Measurements from ENCODE around the gene MCHR1.
"Not testable (repeated sequence)": the region's sequence is repeated elsewhere in the genome, so short reads cannot be mapped to it uniquely, and the experiment has no call there.

Gene MCHR1

DNA sequence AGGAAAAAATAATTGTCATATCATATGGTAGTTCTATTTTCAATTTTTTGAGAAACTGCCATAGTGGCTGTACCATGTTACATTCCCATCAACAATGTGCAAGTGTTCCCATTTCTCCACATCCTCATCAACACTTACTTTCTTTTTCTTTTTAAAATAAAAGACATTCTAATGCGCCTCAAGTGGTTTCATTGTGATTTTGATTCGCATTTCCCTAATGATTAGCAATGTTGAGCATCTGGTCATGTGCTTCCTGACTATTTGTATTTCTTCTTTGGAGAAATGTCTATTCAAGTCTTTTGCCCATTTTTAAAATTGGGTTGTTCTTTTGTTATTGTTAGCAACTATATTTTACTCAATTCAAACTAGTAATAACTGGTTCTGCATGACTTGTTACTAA is 8.4 kb downstream of the MCHR1 start:
- DNase-seq (ENCODE audit: low read depth in 1 of 2, low spot score in 1 of 2): no peak

DNA sequence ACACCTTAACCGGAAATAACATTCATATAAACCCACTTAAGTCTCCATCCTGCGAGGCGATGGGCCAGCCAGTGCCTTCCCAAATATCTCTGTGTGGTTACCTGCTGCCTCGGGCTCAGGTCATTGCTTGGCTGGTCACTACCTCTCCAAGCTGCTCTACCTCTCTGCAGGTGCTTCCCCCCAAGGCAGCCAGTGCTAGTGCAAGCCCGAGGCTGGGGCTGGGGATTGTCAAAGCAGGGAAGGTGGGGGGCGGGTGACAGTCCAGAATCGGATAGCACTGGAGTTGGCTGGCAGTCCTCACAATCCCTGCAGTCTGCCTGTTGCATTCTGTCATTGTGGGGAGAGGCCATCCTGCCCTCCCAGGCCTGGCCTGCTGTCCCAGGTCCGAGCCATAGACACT is 11.1 kb downstream of the MCHR1 start:
- no peak for DNase-seq (ENCODE audit: low read depth in 1 of 2, low spot score in 1 of 2)

DNA sequence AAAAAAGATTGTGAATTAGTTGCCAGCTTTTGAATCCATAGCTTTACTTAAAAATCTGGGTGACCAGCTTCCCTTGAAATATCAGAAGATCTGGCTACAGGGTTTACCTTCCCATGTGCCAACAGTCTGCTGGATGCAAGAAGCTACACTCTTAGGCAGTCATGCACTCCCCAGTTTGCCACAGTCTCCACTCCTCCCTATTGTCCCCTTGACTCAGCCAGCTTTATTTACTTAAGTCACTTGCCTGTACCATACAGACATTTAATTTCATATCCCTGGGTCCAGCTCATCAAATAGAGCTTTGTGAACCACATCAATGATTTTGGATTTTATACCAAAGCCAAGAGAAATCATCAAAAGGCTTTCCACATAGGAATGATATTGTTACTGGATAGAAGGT is 12.2 kb downstream of the MCHR1 start:
- no peak for DNase-seq (ENCODE audit: low read depth in 1 of 2, low spot score in 1 of 2)

DNA sequence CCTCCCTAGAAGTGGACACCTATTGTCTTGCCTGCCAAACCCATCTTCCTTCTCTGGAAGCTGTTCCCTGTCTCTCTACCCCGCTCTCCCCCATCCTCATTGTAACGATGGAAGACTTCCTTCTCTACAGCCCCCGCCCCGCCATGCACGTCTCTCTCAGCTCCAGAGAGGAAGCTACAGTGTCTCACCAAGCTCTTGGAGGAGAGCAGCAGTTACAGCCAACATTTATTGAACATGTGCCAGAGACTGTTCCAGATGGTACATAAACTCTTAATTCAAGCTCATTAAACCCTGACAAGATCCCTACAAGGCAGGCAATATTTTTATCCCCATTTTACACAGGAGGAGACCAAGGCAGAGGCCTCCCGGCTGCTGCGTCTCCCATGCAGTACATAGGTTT is 15.1 kb downstream of the MCHR1 start:
- DNase-seq (ENCODE audit: low read depth in 1 of 2, low spot score in 1 of 2): no peak

DNA sequence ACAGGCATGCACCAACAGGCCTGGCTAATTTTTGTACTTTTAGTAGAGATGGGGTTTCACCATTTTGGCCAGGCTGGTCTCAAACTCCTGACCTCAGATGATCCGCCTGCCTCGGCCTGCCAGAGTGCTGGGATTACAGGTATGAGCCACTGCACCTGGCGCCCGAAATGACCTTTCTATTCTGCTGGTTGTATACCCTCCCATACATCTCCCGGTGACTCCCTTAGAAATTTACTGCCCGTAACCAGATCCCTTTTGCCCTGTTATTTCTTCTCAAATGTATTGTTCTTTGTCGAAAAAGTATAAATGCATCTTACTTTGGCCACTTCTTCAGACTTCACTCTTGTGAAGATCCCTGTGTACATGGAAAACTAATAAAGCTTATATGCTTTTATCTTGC is 22.0 kb downstream of the MCHR1 start:
- no peak for DNase-seq (ENCODE audit: low read depth in 1 of 2, low spot score in 1 of 2)

DNA sequence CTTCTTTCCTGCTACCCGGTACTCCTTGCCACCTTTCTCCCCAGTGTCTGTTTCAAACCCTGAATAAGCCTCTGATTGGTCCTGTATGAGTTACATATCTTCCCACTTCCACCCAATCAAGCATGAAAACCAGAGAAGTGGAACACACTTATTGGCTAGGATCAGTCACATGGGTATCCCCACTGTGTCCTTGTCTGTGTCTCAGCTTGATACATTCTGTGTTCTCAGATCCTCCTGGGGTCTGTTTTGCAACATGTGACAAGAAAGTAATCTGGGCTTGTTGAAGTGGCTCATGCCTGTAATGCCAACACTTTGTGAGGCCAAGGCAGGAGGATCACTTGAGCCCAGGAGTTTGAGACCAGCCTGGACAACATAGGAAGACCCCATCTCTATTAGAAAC is 23.9 kb downstream of the MCHR1 start:
- DNase-seq (ENCODE audit: low read depth in 1 of 2, low spot score in 1 of 2): no peak

DNA sequence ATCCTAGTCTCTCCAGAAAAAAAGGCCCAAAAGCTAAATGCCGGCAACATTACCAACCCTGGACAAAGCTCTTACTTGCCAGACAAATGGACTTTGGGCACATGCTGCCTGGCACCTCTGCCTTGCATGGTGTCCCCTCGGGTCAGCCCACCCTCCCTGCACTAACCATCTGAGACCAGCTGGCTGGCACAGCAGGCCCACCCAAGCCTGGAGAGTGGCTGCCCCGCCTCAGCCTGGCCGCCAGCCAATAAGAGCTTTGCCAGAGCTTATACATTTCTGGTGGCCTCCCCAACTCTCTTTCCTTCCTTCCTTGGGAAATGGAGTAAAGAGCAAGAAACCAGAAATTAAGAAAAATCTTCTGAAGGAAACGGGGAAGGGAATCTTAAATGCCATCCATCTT is 24.5 kb downstream of the MCHR1 start:
- DNase-seq (ENCODE audit: low read depth in 1 of 2, low spot score in 1 of 2): no peak

DNA sequence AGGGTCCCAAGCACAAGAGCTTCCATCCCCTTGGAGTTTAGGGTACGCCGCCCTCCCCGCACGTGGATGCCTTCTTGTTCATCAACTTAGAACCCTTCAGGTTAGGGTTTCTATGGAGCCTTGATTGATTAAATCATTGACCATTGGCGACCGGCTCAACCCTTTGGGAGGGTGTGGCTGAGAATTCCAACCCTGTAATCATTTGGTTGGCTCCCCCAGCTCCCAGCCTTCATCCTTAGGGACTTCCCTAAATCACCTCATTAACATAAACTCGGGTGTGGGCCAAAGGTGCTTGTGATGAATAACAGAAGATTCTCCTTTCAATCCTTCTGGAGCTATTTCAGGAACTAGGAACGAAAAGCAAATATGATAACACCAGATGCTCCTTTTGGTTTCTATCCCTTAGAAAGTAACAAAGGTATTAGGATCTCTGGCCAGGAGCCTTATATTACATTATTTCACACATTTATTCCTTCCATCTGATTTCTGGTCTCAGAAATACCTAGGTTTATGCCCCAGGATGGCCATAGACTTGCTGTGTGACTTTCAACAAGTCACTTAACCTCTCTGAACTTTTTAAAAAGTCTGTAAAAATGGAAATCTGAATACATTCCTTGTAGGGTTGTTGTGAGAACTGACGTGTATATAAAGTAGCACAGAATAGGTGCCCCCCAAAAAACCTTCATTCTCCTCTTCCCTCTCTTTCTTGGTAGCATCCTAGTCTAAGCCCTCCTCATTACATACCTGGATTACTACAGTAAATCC is 26.8 kb downstream of the MCHR1 start:
- no peak for DNase-seq (ENCODE audit: low read depth in 1 of 2, low spot score in 1 of 2)

DNA sequence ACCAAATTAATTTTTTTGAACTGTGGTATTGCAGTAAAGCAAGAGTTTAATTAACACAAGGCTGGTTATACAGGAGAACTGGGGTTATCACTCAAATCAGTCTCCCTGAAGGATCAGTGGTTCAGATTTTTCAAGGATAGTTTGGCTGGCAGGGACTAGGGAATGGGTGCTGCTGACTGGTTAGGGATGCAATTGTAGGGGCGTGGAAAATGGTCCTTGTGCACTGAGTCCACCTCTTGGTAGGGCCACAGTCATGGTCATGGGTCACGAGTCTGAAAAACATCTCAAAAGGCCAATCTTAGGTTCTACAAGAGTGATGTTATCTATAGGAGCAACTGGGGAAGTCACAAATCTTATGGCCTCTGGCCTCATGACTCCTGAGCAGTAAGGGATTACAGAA is 27.9 kb downstream of the MCHR1 start:
- DNase-seq (ENCODE audit: low read depth in 1 of 2, low spot score in 1 of 2): no peak

DNA sequence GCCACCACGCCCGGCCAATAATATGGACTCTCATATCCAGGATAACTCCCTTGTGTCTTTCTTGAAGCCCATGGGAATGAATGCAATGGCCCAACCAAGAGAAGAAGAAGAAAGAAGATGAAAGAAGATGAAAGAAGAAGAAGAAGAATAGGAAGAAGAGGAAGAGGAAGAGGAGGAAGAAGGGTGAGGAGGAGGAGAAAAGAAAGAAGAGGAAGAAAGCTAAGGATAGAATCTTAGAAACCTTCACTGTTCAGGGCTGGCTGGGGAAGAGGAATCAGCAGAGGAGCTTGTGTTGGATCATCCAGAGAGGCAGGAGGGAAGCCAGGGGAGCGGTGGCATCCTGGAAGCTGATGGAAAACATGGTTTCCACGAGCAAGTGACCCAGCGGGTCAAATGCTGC is 28.9 kb downstream of the MCHR1 start:
- DNase-seq (ENCODE audit: low read depth in 1 of 2, low spot score in 1 of 2): no peak

DNA sequence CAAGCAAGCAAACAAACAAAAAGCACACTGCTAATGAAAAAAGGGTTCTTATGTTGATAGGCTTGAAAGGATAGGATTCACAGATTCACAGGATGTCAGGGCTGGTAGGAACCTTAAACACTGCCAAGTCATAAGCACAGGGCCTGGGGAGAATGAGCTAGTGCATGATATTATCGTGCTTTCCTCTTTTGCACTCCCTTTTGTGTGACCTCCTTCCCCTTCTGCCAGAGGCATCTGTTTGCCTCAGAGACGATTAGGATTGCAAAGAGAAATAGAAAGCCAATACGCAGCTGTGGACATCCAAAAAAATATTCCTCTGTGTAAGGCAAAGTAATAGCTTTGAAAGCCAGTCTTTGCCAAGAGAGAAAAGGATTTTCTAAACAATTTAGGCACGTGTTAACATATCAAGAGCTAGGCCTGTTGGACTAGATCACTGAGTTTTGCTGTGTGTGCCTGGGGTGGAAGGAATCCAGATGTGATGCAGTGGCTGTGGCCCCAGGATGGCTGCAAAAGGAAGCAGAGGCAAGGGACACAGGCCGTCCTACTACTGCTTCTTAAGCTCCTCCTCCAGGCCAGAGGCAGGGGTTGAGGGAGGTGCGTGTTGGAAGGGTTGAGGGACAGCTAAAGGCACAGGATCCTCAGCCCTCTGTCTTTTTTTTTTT is 30.6 kb downstream of the MCHR1 start:
- no peak for DNase-seq (ENCODE audit: low read depth in 1 of 2, low spot score in 1 of 2)

DNA sequence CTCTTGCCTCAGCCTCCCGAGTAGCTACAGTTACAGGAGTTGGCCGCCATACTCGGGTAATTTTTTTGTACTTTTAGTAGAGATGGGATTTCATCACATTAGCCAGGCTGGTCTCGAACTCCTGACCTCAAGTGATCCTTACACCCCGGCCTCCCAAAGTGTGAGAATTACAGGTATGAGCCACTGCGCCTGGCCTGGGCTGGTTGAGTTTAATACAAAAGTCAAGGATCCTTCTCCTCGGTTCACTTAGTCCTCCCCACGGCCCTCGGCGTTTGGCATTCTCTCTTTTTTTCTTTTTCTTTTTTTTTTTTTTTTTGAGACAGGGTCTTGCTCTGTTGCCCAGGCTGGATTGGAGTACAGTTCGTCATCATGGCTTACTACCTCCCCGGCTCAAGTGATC is 33.0 kb downstream of the MCHR1 start:
- no peak for DNase-seq (ENCODE audit: low read depth in 1 of 2, low spot score in 1 of 2)

DNA sequence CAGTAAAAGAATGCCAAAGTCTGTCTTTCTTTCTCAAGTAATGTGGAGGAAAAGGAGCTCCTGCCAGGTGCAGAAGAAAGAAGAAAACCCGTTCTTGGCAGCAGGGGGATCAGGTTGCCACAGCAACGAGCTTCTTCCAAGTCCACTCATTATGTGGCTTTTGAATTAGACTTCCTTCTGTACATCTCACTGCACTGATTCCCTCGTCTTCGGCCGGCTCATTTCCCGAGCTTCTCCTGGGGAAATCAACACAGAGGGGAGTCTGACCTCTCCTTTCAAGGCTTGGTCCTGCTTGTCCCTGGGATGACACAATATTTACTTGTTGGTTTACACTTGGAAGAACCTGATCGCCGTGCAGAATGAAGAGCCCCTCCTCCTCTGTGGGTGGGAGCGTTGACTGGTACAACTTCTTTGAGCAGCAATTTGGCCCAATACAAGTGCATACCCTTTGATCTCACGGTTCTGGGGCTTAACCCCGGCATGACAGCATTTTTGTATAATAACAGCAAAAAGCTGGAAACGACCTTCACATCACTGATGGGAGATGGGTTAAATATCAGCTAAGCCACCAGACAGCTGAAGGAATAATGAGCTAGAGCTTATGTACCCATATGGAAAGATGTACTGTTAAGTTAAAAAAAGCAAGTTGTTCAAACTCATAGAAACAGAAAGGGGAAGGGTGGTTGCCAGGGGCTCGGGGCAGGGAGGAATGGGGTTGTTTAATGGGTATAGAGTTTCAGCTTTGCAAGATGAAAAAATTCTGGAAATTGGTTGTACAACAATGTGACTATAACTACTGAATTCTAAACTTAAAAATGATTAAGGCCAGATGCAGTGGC is 35.4 kb downstream of the MCHR1 start:
- DNase-seq (ENCODE audit: low read depth in 1 of 2, low spot score in 1 of 2): no peak

DNA sequence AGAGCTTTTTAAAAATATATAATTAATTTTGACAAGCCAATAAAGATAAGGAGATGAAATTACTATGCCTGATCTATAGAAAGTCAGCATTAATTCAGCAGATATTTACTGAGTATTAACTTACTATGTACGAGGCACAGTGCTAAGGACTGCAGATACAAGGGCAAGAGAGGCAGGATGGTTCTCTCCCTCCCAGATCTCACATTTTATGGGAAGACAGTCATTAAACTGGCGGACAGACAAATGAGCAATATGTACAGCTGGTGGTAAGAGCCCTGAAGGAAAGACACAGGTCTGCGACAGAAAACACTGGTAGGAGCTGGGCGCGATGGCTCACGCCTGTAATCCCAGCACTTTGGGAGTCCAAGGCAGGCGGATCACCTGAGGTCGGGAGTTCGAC is 36.8 kb downstream of the MCHR1 start:
- DNase-seq (ENCODE audit: low read depth in 1 of 2, low spot score in 1 of 2): no peak

DNA sequence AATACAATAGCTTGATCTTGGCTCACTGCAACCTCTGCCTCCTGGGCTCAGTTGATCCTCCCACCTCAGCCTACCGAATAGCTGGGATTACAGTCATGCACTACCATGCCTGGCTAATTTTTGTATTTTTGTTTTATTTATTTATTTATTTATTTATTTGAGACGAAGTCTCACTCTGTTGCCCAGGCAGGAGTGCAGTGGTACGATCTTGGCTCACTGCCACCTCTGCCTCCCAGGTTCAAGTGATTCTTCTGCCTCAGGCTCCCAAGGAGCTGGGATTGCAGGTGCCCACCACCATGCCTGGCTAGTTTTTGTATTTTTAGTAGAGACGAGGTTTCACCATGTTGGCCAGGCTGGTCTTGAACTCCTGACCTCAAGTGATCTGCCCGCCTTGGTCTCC is 38.4 kb downstream of the MCHR1 start:
- DNase-seq (ENCODE audit: low read depth in 1 of 2, low spot score in 1 of 2): not testable (repeated sequence)

DNA sequence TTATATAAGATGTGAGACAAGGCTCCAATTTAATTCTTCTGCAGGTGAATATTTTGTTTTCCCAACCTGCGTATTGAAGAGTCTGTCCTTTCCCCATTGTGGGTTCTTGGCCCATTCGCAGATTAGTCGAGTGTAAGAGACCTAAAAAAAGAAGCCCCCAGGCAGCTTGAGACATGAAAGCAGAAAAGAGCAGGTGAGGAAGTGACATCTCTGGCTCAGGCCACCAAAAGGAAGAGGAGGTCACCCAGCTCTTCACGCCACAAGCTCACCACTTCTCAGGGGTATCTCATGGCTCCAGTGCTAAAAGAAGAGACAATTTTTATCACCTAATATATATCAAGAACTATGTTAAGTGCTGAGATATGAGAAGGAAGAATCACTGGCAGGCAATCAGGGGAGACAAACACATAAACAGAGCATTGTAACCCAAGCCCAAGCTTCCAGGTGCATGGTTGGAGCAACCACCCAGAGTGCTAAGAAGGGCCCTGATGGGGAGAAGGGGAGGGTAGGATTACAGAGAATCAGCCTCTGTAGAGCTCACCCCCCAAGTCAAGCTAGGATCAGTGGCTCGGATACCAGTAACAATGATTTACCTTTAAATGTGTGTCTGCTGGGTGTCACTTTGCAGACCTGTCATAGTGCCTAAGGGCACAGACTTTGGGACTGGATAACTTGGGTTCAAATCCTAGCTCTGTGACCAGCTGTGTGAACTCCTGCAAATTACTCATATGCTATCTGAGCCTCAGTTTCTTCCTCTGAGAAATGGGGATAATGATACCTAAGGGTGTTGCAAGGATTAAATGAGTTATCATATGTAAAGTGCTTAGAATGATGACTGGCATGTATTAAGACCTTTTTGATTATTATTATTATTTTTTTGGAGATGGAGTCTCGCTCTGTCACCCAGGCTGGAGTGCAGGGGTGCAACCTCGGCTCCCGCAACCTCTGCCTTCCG is 39.2 kb downstream of the MCHR1 start:
- DNase-seq (ENCODE audit: low read depth in 1 of 2, low spot score in 1 of 2): no peak

DNA sequence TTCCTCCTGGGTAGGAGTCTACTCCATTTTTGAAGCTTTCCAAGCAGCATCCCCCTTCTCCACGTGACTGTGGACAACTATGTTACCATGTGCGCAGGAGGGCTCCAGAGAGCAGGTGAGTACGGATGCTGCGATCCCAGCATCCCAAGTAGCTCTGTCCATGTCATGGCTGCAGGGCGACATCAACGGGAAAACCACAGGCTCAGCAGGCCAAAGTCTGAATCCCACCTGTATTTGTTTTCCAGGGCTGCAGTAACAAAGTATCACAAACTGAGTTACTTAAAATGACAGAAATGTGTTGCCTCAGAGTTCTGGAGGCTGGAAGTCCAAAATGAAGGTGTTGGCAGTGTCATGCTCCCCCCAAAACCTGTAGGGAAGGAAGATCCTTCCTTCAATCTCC is 40.3 kb downstream of the MCHR1 start:
- no peak for DNase-seq (ENCODE audit: low read depth in 1 of 2, low spot score in 1 of 2)

DNA sequence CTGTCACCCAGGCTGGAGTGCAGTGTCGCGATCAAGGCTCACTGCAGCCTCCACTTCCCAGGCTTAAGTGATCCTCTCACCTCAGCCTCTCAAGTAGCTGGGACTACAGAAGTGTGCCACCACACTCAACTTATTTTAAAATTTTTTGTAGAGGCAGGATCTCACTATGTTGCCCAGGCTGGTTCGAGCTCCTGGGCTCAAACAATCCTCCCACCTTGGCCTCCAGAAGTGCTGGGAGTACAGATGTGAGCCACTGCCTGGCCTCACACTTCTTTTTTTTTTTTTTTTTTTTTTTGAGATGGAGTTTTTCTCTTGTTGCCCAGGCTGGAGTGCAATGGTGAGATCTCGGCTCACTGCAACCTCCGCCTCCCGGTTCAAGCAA is 40.9 kb downstream of the MCHR1 start:
- DNase-seq (ENCODE audit: low read depth in 1 of 2, low spot score in 1 of 2): not testable (repeated sequence)

DNA sequence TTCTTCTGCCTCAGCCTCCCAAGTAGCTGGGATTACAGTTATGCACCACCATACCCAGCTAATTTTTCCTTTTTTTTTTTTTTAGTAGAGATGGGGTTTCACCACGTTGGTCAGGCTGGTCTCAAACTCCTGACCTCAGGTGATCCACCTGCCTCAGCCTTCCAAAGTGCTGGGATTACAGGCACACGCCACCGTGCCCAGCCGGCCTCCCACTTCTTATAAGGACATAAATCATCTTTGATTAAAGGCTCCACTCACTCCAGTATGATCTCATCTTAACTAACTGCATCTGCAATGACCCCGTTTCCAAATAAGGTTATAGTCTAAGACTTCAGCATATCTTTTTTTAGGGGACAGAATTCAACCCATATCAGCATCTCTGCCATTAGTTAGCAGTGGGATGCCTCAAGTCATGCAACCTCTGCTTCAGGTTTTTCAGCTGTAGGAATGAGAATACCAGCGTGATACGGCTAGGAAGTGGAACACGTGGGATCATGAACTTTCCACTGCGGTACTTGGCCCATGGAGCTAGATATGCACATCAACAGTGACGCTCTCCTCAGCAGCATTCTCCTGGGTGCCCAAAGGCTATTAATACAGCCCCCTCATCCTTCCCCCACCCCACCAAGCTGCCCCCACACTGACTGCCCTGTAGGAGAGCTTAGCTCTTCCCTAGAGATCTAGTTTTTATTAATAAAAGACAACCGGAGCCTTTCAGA is 41.4 kb downstream of the MCHR1 start:
- DNase-seq (ENCODE audit: low read depth in 1 of 2, low spot score in 1 of 2): no peak

DNA sequence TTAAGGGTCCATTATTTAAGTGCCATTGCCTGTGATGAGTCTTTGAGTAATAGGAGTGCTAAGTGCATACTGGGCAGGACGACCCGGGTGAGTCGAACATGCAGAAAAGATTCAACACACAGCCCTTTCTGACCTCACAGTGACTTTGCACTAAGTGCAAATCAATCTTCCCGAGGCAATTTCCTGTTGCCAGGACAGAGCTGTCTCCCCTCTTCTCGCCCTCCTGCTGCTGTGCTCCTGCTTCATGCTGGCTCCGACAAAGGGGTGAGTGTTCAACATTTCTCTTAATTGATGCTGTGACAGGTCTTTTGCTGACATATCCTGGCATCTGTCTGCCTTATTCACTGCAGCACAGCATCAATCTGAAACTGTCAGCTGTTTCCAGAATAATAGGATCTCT is 42.0 kb downstream of the MCHR1 start:
- DNase-seq (ENCODE audit: low read depth in 1 of 2, low spot score in 1 of 2): no peak

All from activated CD4-positive, alpha-beta T cell treated with anti-CD3 and anti-CD28 coated beads, Interleukin-2, amount 50 U/mL, for 24 hours (primary cell).